ENCODE results near the gene NEIL1.

- TF ChIP-seq CTCF (IDR thresholded peaks at IDR 0.05; ENCODE audit: borderline replicate concordance, extremely low read depth, low read length, poor library complexity, severe bottlenecking) (no peak), EZH2 (IDR thresholded peaks at IDR 0.05; ENCODE audit: borderline replicate concordance, low read depth, low read length, severe bottlenecking) (no peak)
These were observed 20.6 kb downstream of the NEIL1 start for GRCh38 chr15:75367406-75367912.
